ENCODE measurements around the gene FXYD6. TPM values are rescaled to one million over a fixed set of nuclear protein-coding genes. Genes with fewer than 3 reads are reported as not detected.

The FXYD6 gene
- total RNA-seq, 2 experiments from 2014 or later = not detected

DNA sequence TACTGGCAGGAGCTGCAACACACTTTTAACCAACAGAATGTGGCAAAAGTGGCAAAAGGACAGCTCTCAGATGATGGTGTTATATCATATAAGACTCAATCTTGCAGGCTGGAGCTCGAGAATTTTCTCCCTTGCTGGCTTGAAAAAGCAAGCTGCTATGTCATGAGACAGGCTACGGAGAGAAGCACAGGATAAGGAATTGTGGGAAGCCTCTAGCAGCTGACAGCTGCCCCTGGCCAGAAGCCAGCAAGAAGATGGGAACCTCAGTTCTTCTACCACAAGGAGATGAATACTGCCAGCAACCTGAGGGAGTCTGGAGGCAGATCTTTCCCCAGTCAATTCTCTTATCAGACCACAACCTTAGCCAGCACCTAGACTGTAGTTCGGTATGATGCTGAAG lies 24.6 kb downstream of the FXYD6 start:
- H3K4me1 Mint-ChIP-seq (ENCODE audit: low read depth) = peaks cover 14% of the 10 kb centered on the region
- TF ChIP-seq, protein P1, sequence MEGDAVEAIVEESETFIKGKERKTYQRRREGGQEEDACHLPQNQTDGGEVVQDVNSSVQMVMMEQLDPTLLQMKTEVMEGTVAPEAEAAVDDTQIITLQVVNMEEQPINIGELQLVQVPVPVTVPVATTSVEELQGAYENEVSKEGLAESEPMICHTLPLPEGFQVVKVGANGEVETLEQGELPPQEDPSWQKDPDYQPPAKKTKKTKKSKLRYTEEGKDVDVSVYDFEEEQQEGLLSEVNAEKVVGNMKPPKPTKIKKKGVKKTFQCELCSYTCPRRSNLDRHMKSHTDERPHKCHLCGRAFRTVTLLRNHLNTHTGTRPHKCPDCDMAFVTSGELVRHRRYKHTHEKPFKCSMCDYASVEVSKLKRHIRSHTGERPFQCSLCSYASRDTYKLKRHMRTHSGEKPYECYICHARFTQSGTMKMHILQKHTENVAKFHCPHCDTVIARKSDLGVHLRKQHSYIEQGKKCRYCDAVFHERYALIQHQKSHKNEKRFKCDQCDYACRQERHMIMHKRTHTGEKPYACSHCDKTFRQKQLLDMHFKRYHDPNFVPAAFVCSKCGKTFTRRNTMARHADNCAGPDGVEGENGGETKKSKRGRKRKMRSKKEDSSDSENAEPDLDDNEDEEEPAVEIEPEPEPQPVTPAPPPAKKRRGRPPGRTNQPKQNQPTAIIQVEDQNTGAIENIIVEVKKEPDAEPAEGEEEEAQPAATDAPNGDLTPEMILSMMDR (IDR thresholded peaks at IDR 0.05) = no peak
- intact Hi-C loops (cut with micrococcal nuclease) = no loop called here
- DNase-seq (no peak), ATAC-seq (no peak)
- no peak overlapping the region for H3K27ac Mint-ChIP-seq
- POLR2A ChIA-PET = interaction anchor here (1.5 kb wide), 1 partner anchor 9 kb away, joined by 5 read pairs; no protein-coding TSS in a partner anchor
- CTCF ChIA-PET = interaction anchor here (1.3 to 6.0 kb wide), 4 partner anchors 8 to 201 kb away, joined by 4 to 28 read pairs (median 22); no protein-coding TSS in a partner anchor
- no peak overlapping the region for H3K4me3 Mint-ChIP-seq
- no peaks in the 10 kb centered on the region for H3K27me3 Mint-ChIP-seq
- peaks cover 2% of the 10 kb centered on the region for H3K36me3 Mint-ChIP-seq (ENCODE audit: low read depth)
- peaks cover 9% of the 10 kb centered on the region for H3K9me3 Mint-ChIP-seq

DNA sequence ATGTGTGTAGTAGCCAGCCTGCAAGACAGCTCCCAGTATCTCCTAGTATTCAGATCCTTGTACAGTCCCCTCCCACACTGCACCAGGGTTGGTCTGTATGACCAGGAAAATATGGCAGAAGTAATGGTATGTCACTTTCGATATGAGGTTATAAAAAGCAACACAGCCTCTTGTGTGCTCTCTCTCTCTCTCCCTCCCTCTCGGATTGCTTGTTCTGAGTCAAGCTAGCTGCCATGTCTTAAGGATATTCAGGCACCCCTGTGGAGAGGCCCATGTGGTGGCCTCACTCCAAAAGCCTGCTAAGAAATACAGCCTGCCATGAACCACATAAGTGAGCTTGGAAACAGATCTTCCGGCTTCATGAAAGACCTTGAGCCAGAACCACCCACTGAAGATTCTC lies 25.4 kb downstream of the FXYD6 start:
- Mint-ChIP-seq H3K4me1 (ENCODE audit: low read depth) (peaks cover 14% of the 10 kb centered on the region), H3K36me3 (ENCODE audit: low read depth) (peaks cover 2% of the 10 kb centered on the region), H3K9me3 (peaks cover 9% of the 10 kb centered on the region), H3K27ac (no peak overlapping the region), H3K4me3 (no peak overlapping the region), H3K27me3 (no peaks in the 10 kb centered on the region)
- DNase-seq (no peak), ATAC-seq (no peak)
- POLR2A ChIA-PET = interaction anchor here (1.5 kb wide), 1 partner anchor 10 kb away, joined by 5 read pairs; no protein-coding TSS in a partner anchor
- TF ChIP-seq, protein P1 (IDR thresholded peaks at IDR 0.05) = no peak
- intact Hi-C loops (cut with micrococcal nuclease) = no loop called here
- CTCF ChIA-PET = interaction anchor here (1.3 to 6.0 kb wide), 3 partner anchors 77 to 202 kb away, joined by 4 to 28 read pairs (median 24); no protein-coding TSS in a partner anchor

DNA sequence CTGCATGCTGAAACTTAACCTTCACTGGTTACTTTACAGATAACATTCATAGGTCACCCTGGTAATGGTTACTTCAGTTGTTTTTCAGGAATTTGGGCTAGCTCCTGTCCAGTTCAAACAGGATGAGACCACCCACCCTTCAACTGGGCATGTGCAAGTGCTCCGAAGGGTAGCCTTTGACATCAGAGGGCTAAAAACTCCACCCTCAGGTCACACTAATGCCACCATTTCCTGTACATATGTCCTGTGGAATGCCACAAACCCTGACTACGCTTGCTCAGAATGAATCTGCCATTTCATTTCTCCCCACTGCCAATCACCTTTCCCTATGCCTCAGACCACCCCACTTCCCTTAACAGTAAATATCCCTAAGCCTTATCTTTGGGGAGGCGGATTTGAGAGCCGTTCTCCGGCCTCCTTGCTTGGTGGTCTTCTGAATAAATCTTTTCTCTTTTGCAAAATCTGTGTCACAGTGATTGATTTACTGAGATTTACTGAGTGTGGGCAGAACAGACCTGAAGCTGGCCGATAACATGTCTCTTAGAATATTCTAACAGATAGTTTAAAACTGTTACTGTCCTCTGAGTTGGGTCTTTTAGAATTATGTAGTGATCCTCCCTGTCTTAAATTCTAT lies 26.6 kb downstream of the FXYD6 start:
- peaks cover 9% of the 10 kb centered on the region for H3K9me3 Mint-ChIP-seq
- peaks cover 14% of the 10 kb centered on the region for H3K4me1 Mint-ChIP-seq (ENCODE audit: low read depth)
- POLR2A ChIA-PET = interaction anchor here (0.6 to 1.3 kb wide), 3 partner anchors 97 to 1880 kb away, joined by 3 to 4 read pairs (median 4); no protein-coding TSS in a partner anchor

DNA sequence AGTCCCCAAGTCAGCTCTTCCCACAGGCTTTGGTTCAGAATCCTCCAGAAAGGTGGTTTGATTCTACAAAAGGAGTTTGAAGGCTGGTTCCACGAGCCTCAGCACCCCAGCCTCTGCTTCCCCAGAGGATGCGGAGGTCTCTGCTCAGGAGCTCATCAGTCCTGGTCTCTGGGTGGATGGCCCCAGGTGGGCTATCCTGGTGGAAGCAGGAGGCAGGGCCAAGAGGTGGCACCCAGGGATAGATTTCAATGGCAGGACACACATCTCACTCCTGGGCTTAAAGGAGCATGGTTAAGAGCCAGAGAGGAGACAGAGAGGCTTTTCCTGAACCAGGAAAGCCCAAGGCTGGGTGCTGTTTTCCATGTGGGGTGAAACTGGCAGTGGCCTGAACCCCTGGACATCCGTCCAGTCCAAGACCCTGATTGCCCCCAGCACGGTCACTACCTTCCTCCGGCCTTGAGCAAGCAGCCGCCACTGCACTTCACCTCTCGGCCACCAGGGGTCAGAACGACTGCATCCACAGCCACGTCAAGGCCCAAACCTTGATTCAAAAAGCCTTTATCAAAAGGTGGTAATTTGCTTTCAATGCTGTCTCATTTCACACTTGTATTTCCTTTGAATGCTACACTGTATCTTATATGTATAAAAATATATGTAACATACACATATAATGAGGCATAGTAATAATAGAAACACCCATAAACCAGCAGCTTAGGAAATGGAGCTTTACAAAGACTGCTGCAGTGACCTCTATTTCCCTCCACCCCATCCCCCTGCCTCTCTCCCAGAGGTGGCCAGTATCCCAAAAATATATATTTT lies 32.6 kb downstream of the FXYD6 start:
- Mint-ChIP-seq H3K27ac (no peak overlapping the region), H3K4me3 (no peak overlapping the region), H3K27me3 (no peaks in the 10 kb centered on the region), H3K9me3 (no peaks in the 10 kb centered on the region), H3K36me3 (ENCODE audit: low read depth) (no peaks in the 10 kb centered on the region), H3K4me1 (ENCODE audit: low read depth) (peaks cover 4% of the 10 kb centered on the region)
- peak; percentile 92 for DNase-seq
- POLR2A ChIA-PET = interaction anchor here (0.6 to 1.1 kb wide), 7 partner anchors 88 to 209 kb away, joined by 3 to 5 read pairs (median 3); no protein-coding TSS in a partner anchor
- peak; percentile 96 for ATAC-seq
- TF ChIP-seq, protein P1 (IDR thresholded peaks at IDR 0.05) = peak; percentile 96
- CTCF ChIA-PET = interaction anchor here (0.7 to 10.2 kb wide), 44 partner anchors 9 to 278 kb away, joined by 3 to 205 read pairs (median 4); partner anchors contain the start of gene TMPRSS4
- intact Hi-C loops (cut with micrococcal nuclease) = loop anchor here (1.0 kb wide), 2 partner anchors 103 to 209 kb away; no protein-coding TSS in a partner anchor

More for the DNA sequence above, 26.6 kb downstream of the FXYD6 start:
- H3K36me3 Mint-ChIP-seq (ENCODE audit: low read depth) = peaks cover 2% of the 10 kb centered on the region
- H3K27me3 Mint-ChIP-seq = no peaks in the 10 kb centered on the region
- TF ChIP-seq, protein P1 (IDR thresholded peaks at IDR 0.05) = no peak
- H3K4me3 Mint-ChIP-seq = no peak overlapping the region
- H3K27ac Mint-ChIP-seq = no peak overlapping the region
- no peak for DNase-seq
- ATAC-seq = no peak
- intact Hi-C loops (cut with micrococcal nuclease) = no loop called here
- CTCF ChIA-PET = interaction anchor here (0.9 to 6.0 kb wide), 5 partner anchors 11 to 203 kb away, joined by 3 to 28 read pairs (median 14); no protein-coding TSS in a partner anchor

Measured in activated CD8-positive, alpha-beta T cell treated with anti-CD3 and anti-CD28 coated beads for 36 hours (primary cell).